K562 (cell line): ENCODE data around the gene DGKB. TPM values are rescaled to one million over a fixed set of nuclear protein-coding genes. Genes with fewer than 3 reads are reported as not detected.

Experiments used
- ATAC-seq: fragments of 200-7000 bp; cut with Tn5 transposase; 3 replicates; pipeline ENCODE4 v1.9.1; 2020; ENCODE audit warnings: moderate library complexity
- BruUV-seq: library from RNA; stranded (reverse); fragments of 400-500 nt; replicated peaks from 2 replicates; lab custom pipeline; 2021; lab: Mats Ljungman, UMichigan
- CTCF ChIA-PET: fragments of 300-600 bp; formaldehyde crosslinking; extraction: SDS; loops from one replicate; lab custom pipeline; 2021; ENCODE audit warnings: low intra/inter-chr PET ratio; lab: Yijun Ruan, JAX
- POLR2A ChIA-PET: fragments of 300-600, 350-650 bp; sonication (Branson Sonifier 250); formaldehyde crosslinking; extraction: SDS; loops from one replicate; lab custom pipeline; 2021; ENCODE audit warnings: antibody characterized with exemption, inconsistent platforms; lab: Yijun Ruan, JAX
- DNase-seq, 4 experiments: peaks; one replicate each; pipeline versions ENCODE4 v3.0.0 to v3.0.0-alpha.2; 2011 to 2018; ENCODE audit warnings: low spot score in 3 of 4, mixed read lengths in 3 of 4; ENCODE audit errors: extremely low read depth in 1 of 4
- FAIRE-seq: peaks from 2 replicates; lab custom pipeline; 2011; peaks lifted over from hg19 to GRCh38; lab: Jason Lieb, UNC
- H2AFZ ChIP-seq: 2 replicates; pipeline ENCODE4 v1.6.0; 2011; ENCODE audit warnings: low read depth, low read length, control low read depth, inconsistent platforms
- H3K27ac ChIP-seq: fragments of 200-600 bp; 3 replicates; pipeline ENCODE4 v1.8.0; 2011; ENCODE audit warnings: low read depth, mild to moderate bottlenecking, control low read depth, inconsistent platforms, low read length, moderate library complexity, mixed read lengths; ENCODE audit errors: extremely low read depth
- H3K27me3 ChIP-seq, 2 experiments: fragments of 300-600 bp in 1 of 2; 2 replicates in 1 of 2; 3 replicates in 1 of 2; pipeline versions ENCODE4 v1.6.0 to v1.8.0; 2011; ENCODE audit warnings: inconsistent platforms in 2 of 2, low read length in 2 of 2, mild to moderate bottlenecking in 1 of 2, mixed read lengths in 1 of 2, moderate library complexity in 1 of 2; ENCODE audit not compliant: control insufficient read depth in 2 of 2, insufficient read depth in 2 of 2
- H3K36me3 ChIP-seq: fragments of 300-600 bp; 3 replicates; pipeline ENCODE4 v1.8.0; 2011; ENCODE audit warnings: mild to moderate bottlenecking, low read length, inconsistent platforms; ENCODE audit not compliant: control insufficient read depth, insufficient read depth
- H3K4me1 ChIP-seq, 2 experiments: fragments of 200-600 bp in 1 of 2; replicated peaks in 1 of 2; 2 replicates in 1 of 2; 3 replicates in 1 of 2; pipeline versions ENCODE4 v1.5.1 to v1.8.0; 2011; ENCODE audit warnings: inconsistent platforms in 2 of 2, low read length in 2 of 2, mild to moderate bottlenecking in 1 of 2, mixed read lengths in 1 of 2, moderate library complexity in 1 of 2; ENCODE audit not compliant: control insufficient read depth in 2 of 2, insufficient read depth in 2 of 2
- H3K4me2 ChIP-seq: 2 replicates; pipeline ENCODE4 v1.6.1; 2011; ENCODE audit warnings: low read length, control low read depth, inconsistent platforms, mixed read lengths; ENCODE audit not compliant: insufficient read depth
- H3K4me3 ChIP-seq: fragments of 200-600 bp; sonication (generic), shearing (Covaris generic); 2 replicates; pipeline ENCODE4 v1.5.1; 2016; ENCODE audit warnings: control low read depth, inconsistent platforms
- H3K79me2 ChIP-seq: fragments of 200-600 bp; 3 replicates; pipeline ENCODE4 v1.8.0; 2011; ENCODE audit warnings: low read length, inconsistent platforms; ENCODE audit not compliant: control insufficient read depth, insufficient read depth
- H3K9ac ChIP-seq, 2 experiments: 2 replicates each; pipeline versions ENCODE4 v1.6.0 to v1.6.1; 2011; ENCODE audit warnings: low read depth in 2 of 2, low read length in 2 of 2, control low read depth in 1 of 2, inconsistent platforms in 1 of 2, mild to moderate bottlenecking in 1 of 2, mixed read lengths in 1 of 2; ENCODE audit not compliant: insufficient read depth in 1 of 2
- H3K9me1 ChIP-seq: one replicate; pipeline ENCODE4 v1.6.0; 2011; ENCODE audit warnings: inconsistent platforms, mild to moderate bottlenecking, low read length, moderate library complexity; ENCODE audit not compliant: control insufficient read depth, insufficient read depth
- H3K9me3 ChIP-seq: replicated peaks from 2 replicates; pipeline ENCODE4 v1.5.1; 2011; ENCODE audit warnings: low read depth, low read length, inconsistent platforms; ENCODE audit not compliant: control insufficient read depth, insufficient read depth
- H4K20me1 ChIP-seq: replicated peaks from 2 replicates; pipeline ENCODE4 v1.6.1; 2011; ENCODE audit warnings: low read length, inconsistent platforms, mixed read lengths; ENCODE audit not compliant: control insufficient read depth, insufficient read depth
- ATF6 ChIP-seq: sonication (generic); formaldehyde crosslinking; IDR thresholded peaks from 2 replicates; pipeline ENCODE4 v1.4.0; 2020; ENCODE audit warnings: mild to moderate bottlenecking, missing genetic modification reagents
- CBFA2T3 ChIP-seq: fragments of 450-650 bp; IDR thresholded peaks from 2 replicates; pipeline ENCODE4 v1.6.1; 2017
- ERF ChIP-seq: fragments of 450-650 bp; formaldehyde crosslinking; IDR thresholded peaks from 2 replicates; pipeline ENCODE4 v1.4.0; 2020; ENCODE audit warnings: mild to moderate bottlenecking, mixed read lengths
- IRF9 ChIP-seq: fragments of 450-650 bp; IDR thresholded peaks from 2 replicates; pipeline ENCODE4 v1.6.1; 2016; ENCODE audit warnings: missing biosample characterization, missing genetic modification characterization
- RERE ChIP-seq: sonication (generic); formaldehyde crosslinking; IDR thresholded peaks from 2 replicates; pipeline ENCODE4 v1.8.0; 2023; ENCODE audit warnings: missing genetic modification reagents, mild to moderate bottlenecking, borderline replicate concordance
- TBL1XR1 ChIP-seq, 2 experiments: IDR thresholded peaks; 2 replicates each; pipeline ENCODE4 v1.6.1; 2012; ENCODE audit warnings: improper control_type of control experiment in 2 of 2, low read length in 2 of 2, mild to moderate bottlenecking in 1 of 2
- TCF3 ChIP-seq: sonication (generic); formaldehyde crosslinking; IDR thresholded peaks from 2 replicates; pipeline ENCODE4 v1.4.0; 2020; ENCODE audit warnings: mild to moderate bottlenecking, missing genetic modification reagents
- TRIM24 ChIP-seq, 2 experiments: fragments of 450-650 bp; IDR thresholded peaks; 2 replicates each; pipeline ENCODE4 v1.6.1; 2016
- YBX1 ChIP-seq: fragments of 450-650 bp; IDR thresholded peaks from 2 replicates; pipeline ENCODE4 v1.7.1; 2016; ENCODE audit warnings: mild to moderate bottlenecking
- ZBTB2 ChIP-seq: fragments of 450-650 bp; IDR thresholded peaks from 2 replicates; pipeline ENCODE4 v1.6.1; 2016; ENCODE audit warnings: antibody characterized with exemption
- ZEB2 ChIP-seq: fragments of 450-650 bp; IDR thresholded peaks from 2 replicates; pipeline ENCODE4 v1.6.1; 2016
- WGBS: fragments of 100-300 bp; shearing (Covaris generic); methylation state at CpG from one replicate; pipeline ENCODE4 v1.1.6; 2016; ENCODE audit warnings: low coverage, mixed read lengths; ENCODE audit not compliant: insufficient coverage; ENCODE audit errors: missing lambda C conversion rate; 5-methylcytosine and 5-hydroxymethylcytosine counted together
- in situ Hi-C: fragments of 300-500 bp; cut with MboI; formaldehyde crosslinking; loops from 4 replicates; pipeline ENCODE4 v1.15.0; 2018; ENCODE audit warnings: inconsistent platforms, mixed read lengths
- intact Hi-C: fragments of 100-400 bp; cut with micrococcal nuclease; formaldehyde crosslinking; loops from 2 replicates; pipeline ENCODE4 v1.14.2; 2022
- polyA plus RNA-seq, 8 experiments: library from polyadenylated mRNA; depleted of rRNA in 4 of 8; stranded (reverse) in 5 of 8; unstranded in 3 of 8; fragments of >200 nt; fragmentation: Nextera tagmentation in 2 of 8; fragmentation: Illumina TruSeq in 1 of 8; extraction: Ambion mirVana in 2 of 8; extraction: Trizol in 1 of 8; gene quantifications; 2 replicates each; pipeline versions ENCODE4 v1.2.1 to v1.2.3, GENCODE V29; 2011 to 2014; ENCODE audit warnings: inconsistent platforms in 1 of 8, missing spikeins in 1 of 8
- total RNA-seq, 7 experiments: library from RNA; depleted of rRNA in 6 of 7; stranded (reverse); fragments of >200 nt in 6 of 7; fragmentation: Illumina TruSeq in 2 of 7; extraction: Trizol in 2 of 7; gene quantifications; 2 replicates each; pipeline versions ENCODE4 v1.2.1 to v1.2.3, GENCODE V29; 2011 to 2021; ENCODE audit warnings: low replicate concordance in 1 of 7

DGKB gene
- total and polyA plus RNA-seq, 9 of the 15 experiments (the other 6 are each of a cell fraction or from before 2014, with no cell fraction given): 0.01 TPM; not detected in 8

GRCh38 chr7:14908697-14909096, 6.1 kb upstream of the DGKB start (continued):
- TF ChIP-seq TCF3: no peak
- no peak for TF ChIP-seq ZBTB2
- TF ChIP-seq RERE (CRISPR knock-in tag): no peak
- TF ChIP-seq CBFA2T3: no peak
- TF ChIP-seq, all 486 proteins: peak for 0

GRCh38 chr7:14905764-14906163, 3.2 kb upstream of the DGKB start:
- ChIA-PET POLR2A (no interaction called here), CTCF (no interaction called here)
- Histone ChIP-seq H3K9me1 (no peaks in the 10 kb centered on the region), H3K9me3 (0 out of 2 replicates have a peak, but pooled peaks cover 3% of the 10 kb centered on the region), H3K4me2 (no peak overlapping the region), H3K4me1 (no peaks in the 10 kb centered on the region), H3K27me3 (no peaks in the 10 kb centered on the region), H3K36me3 (no peaks in the 10 kb centered on the region), H3K79me2 (no peaks in the 10 kb centered on the region), H2AFZ (no peak overlapping the region), H3K4me3 (no peak overlapping the region), H3K27ac (no peak overlapping the region), H4K20me1 (no peaks in the 10 kb centered on the region), H3K9ac (no peak overlapping the region)
- no peak for FAIRE-seq
- ATAC-seq: no peak
- no TSS peak for BruUV-seq
- WGBS: 1% methylated on average over 4 of the region's 4 CpGs
- in situ Hi-C loops (no loop called here), intact Hi-C loops (no loop called here)
- no peak for DNase-seq
- TF ChIP-seq YBX1 (no peak), ATF6 (no peak), IRF9 (tag) (no peak), ZEB2 (no peak), TBL1XR1 (IDR thresholded peaks at IDR 0.05; ENCODE audit: low read length in 2 of 2) (no peak), ERF (CRISPR knock-in tag) (no peak), ZBTB2 (no peak), TRIM24 (IDR thresholded peaks at IDR 0.05) (no peak)
